ENCODE data around the gene ACACA. TPM values are rescaled to one million over a fixed set of nuclear protein-coding genes. Genes with fewer than 3 reads are reported as not detected.
"Not testable (repeated sequence)": the region's sequence is repeated elsewhere in the genome, so short reads cannot be mapped to it uniquely, and the experiment has no call there.

Gene ACACA
- total RNA-seq, 1 experiment from 2014 or later, result 41.7 TPM

DNA sequence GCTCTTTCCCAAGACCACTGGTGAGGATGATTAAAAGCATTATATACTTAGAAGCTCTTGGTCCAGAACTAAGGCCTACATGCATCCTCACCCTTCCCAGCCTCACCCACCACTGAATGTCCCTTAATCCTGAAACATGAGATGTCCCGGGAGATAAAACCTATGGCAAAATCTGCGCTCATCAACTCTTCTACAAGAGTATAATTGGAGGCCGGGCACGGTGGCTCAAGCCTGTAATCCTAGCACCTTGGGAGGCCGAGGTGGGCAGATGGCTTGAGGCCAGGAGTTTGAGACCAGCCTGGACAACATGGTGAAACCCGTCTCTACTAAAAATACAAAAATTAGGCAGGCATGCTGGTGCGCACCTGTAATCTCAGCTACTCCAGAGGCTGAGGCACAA, 13.3 kb downstream of the ACACA start:
- no peak for DNase-seq (ENCODE audit: low spot score)

DNA sequence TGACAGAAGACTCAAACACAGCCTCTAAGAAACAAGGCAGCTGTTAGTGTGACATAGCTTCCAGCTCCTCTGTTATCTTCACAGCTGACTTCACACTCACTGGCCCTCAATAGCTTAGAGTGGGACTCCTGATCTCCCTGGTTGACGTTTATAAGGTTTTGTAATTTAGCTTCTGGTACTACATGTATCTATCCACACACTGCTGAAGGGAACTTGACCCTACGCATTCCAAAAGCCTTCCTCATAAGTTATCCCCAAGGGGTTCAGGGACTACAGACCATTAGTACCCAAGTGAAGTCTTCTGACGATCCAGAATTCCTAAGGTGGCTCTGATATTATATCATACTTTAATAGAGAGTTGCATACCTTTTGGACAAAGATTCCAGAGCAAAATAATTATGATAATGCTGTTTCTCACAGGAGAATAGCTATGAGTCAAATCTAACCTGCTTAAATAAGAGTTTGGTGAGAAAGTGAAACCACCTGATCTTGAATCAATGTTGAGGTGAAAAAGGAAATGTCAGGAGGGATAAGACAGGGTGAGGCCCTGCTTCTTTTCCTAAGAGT, 14.5 kb downstream of the ACACA start:
- peak; percentile 80 for DNase-seq (ENCODE audit: low spot score)

DNA sequence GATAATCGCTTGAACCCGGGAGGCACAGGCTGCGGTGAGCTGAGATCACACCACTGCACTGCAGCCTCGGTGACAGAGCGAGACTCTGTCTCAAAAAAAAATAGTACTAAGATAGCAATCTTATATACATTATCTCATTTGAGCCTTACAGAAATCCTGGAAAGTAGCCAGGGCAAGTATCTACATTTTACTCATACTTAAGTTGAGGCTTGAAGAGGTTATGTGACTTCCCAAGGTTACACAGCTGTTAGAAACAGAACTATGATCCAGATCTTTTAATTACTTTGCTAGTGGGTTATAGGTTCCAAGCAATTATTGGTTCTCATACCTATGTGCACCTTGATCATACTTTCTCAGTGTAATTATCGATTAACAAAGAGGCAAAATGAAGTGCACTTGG, 15.5 kb downstream of the ACACA start:
- no peak for DNase-seq (ENCODE audit: low spot score)

DNA sequence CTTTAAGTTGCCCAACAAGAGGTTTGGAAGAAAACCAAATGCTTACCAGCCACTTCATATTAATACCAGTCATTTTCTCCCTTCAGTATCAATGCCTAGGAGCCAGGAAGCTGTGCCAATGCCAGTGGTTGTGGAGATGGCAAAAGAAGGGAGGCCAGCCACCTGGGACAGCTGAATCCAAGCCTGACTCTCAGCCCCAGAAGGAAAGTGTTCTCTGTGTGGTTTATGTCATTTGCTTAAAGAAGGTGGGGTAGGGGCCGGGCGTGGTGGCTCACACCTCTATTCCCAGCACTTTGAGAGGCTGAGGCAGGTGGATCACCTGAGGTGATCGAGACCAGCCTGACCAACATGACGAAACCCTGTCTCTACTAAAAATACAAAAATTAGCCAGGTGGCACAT, 17.5 kb downstream of the ACACA start:
- DNase-seq (ENCODE audit: low spot score), result no peak

DNA sequence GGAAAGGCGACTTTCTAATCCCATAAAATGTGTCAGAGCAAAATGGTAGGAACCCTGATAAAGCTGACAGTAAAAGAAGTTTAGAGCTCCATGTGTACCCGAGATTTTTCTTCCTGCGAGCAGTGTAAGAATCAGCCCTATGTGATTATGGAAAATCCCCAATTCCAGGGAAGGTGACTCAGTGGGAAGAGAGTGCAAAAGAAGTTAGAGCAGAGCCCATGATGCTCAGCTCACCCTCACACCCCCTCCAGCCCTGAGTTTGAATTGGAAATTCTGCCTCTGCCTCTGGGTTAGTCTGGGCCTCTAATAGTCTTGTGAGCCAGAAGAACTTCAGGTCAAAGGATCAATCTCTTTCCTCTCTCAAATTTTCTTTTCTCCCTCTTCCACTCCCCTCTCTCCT, 18.4 kb downstream of the ACACA start:
- peak; percentile 70 for DNase-seq (ENCODE audit: low spot score)

DNA sequence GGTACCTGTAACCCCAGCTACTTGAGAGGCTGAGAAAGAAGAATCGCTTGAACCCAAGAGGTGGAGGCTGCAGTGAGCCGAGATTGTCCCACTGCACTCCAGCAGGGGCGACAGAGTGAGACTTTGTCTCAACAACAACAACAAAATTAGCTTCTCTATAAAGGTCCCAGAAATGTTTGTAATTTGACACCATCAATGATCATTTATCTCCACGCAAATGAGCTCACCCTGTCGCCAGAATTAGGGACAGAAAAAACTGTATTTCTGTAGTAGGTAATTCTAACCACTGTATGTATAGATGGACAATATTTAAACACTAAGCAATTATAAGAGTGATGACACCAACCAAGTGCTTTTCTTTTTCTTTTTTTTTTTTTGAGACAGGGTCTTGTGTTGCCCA, 20.2 kb downstream of the ACACA start:
- DNase-seq (ENCODE audit: low spot score), result no peak

DNA sequence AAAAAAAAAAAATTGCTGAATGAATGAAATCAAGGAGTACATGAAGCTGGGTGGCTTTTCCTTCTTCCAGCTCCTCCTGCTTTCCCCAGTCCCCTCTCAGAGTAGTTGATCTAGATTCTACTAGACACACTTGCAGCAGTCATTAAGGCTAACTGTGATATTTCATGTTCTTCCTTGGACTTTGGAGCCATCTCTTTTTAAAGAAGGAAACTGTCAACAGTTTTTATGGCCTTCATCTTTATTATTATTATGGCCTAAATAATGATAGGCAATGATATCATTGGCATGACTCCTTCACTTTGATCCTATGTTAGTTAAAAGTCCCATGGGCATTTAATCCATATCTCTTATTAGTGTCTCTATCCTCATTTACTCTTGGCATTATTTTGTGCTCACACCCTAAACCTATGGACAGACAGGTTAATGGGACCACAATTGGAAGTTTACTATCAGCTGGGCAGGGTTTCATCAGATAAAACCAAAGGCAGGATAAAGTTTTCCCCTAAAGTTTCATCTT, 21.1 kb downstream of the ACACA start:
- DNase-seq (ENCODE audit: low spot score), result no peak

DNA sequence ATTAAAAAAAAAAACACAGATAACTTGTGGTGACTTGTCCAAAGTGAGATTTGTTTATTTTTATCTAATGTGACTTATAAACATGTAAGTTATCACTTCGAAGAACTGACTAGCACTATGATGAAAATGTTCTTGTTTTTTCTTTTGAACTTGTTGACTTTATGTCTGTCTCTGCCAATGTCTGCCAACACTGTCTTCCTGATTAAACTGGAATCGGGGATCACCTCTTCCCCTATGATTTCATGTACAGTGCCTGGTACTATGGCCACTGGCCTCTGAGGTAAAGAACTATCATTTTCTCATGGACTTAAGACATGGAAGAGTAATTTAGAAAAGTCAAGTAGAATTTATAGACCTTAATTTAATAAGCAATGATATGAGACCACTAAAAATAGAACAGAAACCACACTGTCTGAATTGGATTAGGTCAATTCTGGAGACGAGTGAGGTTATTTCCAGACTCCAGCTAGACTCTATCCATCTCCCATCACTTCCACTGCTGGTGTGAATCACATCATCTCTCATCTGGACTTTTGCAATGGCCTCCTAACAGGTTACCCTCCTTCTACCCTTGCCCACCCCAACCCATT, 22.0 kb downstream of the ACACA start:
- no peak for DNase-seq (ENCODE audit: low spot score)

DNA sequence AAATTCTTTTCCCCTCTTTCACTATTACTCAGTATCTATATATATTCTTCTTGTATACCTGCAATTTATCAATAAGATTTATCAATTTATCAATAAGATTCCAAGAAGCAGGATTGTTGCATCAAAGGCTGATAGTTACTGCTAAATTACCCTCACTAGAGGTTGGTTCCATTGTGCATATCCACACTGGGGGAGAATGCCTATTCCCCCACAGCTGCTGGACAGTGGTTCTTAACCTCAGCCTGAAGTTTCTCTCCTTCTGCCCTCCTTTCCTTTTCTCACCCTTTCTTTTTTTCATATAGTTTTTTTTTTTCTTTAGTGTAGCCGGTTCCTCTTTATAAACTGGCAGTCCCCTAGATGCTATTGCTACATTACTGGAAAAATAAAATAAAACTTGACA, 24.6 kb downstream of the ACACA start:
- DNase-seq (ENCODE audit: low spot score), result no peak

DNA sequence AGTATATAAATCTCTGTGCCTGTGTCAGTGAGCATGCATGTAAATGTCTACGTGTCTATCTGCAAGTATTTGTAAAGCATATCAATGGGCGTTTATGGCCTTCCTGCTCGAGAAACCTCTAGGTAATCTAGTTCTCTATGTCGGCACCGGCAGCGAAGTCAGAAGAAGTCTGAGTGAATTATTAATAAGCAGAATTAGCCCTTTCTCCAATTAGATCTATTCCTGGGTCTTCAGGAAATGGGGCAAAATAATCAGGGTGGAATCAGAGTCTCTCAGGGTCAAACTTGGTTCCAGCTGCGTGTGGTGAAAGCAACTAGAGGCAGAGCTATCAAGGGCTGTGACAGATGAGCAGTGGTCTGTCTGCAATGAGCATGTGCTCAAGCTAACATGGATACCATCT, 30.9 kb downstream of the ACACA start, which contains the start of gene C17orf78:
C17orf78 (plus strand) TSS at position 280 of the 400 bp plus-strand sequence; CDS start at position 388, 108 bp downstream.
- no peak for DNase-seq (ENCODE audit: low spot score)

DNA sequence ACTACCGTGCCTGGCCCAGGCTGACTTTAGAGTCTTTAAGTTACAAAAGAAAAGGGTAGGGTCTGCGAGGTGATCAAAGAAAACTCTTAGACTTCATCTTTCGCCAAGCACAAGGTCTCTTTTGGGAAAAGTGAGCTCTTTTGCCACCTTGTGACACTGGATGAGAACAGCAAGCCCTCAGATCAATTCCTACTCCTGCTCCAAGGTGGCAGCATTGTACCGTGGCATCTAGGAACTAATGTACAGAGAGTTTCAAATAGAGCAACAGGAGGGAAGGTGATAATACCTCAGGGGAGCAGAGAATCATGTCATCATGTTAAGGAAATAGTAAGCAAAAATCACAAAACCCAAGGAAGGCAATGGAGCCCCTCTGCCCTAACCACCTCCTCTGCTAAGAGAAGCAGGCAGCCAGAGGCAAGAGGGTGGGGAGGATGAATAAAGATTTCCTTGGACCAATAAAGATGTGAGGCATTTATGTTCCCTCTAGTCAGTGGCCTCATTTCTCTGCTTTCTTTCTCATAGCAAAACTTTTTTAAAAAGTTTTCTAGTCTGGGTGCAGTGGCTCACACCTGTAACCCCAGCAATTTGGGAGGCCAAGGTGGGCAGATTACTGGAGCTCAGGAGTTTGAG, 33.0 kb downstream of the ACACA start:
- DNase-seq (ENCODE audit: low spot score), result peak; percentile 86

DNA sequence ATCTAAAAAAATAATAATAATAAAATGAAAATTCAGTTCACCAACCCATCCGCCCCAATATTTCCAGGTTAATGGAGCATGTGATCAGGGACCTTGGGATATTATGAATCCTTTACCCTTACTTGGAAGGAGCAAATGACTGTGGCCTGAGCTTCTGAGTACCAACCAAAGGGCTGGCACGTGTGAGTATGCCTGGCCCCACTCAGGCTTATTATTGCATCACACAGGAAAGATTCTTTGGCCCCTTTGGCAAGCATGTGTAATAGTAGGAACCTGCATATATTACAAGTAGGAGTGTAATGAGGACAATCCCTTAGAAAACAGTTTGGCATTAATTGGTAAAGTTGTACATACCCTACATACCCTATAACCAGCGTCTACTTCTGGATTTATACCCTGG, 38.1 kb downstream of the ACACA start:
- no peak for DNase-seq (ENCODE audit: low spot score)

DNA sequence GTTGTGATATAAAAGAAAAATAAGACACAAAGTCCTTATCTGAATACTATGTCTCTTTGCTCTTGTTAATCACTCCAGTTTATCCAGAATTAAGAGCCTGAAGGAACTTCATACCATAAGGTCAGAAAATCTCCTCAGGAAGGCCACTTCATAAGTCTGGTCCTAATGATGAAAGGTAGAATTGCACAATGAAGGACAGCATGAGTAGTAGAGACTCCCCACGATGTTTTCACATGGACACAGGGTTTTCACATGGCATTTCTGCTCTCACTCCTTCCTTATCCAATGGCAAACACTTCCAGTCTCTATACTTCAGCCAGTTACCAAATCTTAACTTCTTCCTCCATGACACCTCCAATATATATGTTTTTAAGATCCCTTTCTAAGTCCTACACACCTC, 41.0 kb downstream of the ACACA start:
- DNase-seq (ENCODE audit: low spot score), result no peak

DNA sequence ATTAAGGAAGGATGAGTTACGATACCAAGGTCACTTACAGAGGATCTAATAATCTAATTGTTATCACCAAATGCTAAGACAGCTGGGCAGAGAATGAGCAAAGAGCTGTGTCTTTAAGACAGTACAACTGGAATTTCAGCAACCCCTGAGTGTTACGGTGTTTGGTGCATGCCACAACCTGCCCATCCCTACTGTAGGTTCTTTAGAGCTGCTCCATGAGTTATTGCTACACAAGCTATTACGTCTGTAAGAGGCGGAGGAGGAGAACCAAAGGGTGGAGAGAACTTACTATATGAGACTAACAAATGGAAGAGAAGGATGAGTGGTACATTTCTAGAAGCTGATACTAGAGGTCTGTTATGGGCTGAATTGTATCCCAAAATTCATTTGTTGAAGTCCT, 45.1 kb downstream of the ACACA start:
- no peak for DNase-seq (ENCODE audit: low spot score)

DNA sequence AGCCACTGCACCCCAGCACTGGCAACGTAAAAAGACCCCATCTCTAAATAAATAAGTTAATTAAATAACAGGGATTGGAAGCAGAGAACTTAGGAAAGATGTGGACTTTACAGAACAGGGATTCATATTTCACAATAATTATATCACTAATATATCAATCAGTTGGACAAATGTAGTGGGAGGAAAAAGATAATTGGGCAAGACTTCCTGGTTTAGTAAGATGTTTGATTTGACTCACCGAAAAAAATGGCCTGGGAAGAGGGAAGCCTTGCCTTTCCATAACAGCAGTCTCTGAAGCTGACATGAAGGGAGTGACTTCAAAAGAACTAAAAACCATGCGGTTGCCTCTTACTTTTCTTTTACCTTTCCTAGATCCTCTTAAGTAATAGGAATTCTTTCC, 46.0 kb downstream of the ACACA start:
- DNase-seq (ENCODE audit: low spot score), result no peak

DNA sequence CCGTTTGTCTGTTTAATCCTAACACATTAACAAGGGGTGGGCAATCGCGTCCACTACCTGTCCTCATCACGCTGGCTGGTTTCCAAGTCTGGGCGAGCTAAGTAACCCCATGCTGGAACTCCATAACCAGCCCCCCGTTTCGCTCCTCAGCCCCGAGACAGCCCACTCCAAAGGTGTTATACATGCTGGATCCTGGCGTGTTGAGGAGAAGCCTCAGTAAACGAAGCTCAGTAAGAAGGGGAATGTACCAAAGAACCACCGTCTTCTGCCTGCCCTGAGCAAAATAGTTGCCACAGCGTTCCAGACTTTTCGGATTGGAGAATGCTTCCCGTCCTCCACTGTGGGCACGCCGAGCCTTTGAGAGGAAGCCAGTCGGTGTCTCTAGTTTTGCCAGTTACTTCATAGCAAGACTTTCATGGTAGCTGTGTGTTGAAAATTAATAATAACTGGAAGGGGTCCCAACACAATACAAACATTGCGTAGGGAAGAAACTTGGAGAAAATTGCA, 46.9 kb downstream of the ACACA start:
- no peak for DNase-seq (ENCODE audit: low spot score)

DNA sequence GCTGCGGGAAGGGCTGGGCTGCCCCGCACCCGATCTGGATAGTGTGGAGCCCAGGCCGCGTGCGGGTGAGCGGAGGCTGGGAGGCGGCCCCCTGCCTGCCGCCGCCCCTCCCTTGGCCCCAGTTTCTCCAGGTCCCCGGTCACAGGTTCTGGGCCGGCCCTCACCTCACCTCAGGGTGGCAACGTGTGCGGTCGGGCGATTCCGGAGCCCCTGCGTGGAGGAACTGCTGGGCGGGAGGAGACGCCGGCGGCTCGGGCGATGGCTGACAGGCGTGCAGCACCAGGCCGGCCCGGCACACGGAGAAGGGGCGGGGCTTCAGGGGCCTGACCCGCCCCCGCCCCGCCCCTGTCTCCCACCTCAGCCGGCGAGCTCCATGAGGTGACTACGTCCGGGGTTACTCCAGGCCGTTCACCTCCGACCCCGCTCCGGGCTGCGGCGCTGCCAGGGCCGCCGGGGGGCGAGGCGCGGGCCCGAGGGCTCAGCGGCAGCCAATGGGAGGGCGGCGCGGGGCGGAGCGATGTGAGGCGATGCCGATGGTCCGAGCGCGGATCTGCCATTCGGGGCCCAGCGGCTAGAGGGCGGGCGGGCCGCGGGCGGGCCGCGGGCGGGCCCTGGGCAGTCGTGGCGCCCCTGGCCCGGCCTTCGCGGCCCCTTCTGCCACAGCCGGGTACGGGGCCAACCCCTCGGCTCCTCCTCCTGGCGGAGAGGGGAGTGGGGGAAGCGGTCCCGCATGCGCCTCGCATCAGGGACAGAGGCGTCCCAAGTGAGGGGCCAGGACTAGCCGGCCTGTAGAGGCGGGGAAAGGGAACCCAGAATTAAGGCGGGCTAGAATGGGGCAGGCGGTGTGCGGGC, 47.6 kb downstream of the ACACA start:
- DNase-seq (ENCODE audit: low spot score), result peak; percentile 91

DNA sequence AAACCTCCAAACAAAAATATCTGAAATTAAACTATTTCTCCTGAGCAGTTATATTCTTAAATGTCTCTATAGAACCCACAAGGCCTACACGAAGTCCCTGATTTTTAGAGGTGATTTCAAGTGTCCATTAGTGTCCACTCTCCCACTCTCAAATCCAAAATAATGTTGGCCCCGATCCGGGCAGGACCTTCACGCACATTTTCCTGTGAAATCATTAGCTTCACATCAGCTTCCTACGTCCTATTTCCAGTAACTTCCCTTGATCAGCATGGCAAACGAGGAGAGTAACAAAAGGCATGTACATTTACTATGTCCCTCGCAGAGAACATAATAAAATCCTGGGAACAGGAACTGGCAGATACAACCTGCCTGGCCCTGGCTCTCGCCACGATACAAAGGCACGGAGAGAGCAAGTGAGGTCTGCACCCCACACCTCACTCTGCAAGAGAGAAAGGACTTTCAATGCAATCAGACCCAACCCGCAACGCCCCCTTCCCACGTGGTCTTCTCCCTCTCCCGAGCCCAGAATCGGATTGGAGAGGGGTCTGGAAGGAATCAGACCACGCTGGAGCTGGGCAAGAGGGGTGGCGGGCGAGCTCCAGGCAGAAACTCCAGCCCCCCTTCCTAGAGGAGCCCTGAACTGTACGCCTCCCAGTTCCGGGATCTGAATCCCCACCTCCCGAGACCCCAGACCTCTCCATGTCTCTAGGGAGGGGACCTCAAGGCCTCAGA, 48.4 kb downstream of the ACACA start:
- DNase-seq (ENCODE audit: low spot score), result peak; percentile 70

DNA sequence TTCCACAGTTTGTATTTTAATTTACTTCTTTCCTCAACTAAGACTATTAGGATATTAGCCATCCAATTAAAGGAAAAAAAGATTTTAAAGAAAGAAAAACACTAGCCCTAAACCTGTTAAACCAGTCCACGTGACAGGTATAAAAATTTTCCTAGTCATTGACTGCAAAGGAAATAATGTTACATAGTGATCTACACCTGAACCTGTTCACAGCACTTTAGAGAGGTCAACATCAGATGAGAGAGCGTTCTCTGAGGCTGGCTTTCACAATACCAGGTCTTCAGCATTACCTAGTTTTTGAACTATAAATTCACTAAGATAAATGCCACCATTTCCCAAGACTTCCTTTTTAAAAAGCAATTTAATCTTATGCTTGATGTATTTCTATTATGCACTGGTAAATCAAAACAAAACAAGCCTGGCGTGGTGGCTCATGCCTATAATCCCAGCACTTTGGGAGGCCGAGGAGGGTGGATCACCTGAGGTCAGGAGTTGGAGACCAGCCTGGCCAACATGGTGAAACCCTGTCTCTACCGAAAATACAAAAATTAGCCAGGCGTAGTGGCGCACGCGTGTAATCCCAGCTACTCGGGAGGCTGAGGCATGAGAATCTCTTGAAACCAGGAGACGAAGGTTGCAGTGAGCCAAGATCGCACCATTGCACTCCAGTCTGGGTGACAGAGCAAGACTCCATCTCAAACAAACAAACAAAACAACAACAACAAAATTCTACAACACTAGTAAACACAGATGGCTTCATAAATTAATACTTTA, 49.7 kb downstream of the ACACA start:
- not testable (repeated sequence) for DNase-seq (ENCODE audit: low spot score)

DNA sequence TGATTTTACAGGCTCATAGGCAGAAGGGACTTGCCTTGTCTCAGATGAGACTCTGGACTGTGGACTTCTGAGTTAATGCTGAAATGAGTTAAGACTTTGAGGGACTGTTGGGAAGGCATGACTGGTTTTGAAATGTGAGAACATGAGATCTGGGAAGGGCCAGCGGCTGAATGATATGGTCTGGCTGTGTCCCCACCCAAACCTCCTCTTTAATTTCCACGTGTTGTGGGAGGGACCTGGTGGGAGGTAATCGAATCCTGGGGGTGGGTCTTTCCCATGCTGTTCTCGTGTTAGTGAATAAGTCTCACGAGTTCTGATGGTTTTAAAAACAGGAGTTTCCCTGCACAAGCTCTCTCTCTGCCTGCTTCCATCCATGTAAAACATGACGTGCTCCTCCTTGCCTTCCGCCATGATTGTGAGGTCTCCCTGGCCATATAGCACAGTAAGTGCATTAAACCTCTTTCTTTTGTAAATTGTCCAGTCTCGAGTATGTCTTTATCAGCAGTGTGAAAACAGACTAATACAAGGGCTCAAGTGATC, 59.7 kb downstream of the ACACA start:
- not testable (repeated sequence) for DNase-seq (ENCODE audit: low spot score)

Data from A172 (cell line).